ENCODE measurements around the gene DNAJB13. TPM values are rescaled to one million over a fixed set of nuclear protein-coding genes. Genes with fewer than 3 reads are reported as not detected.

DNAJB13 gene
- polyA plus RNA-seq, 1 of the 3 experiments (the other 2 are of a cell fraction), result 0.51 TPM

DNA sequence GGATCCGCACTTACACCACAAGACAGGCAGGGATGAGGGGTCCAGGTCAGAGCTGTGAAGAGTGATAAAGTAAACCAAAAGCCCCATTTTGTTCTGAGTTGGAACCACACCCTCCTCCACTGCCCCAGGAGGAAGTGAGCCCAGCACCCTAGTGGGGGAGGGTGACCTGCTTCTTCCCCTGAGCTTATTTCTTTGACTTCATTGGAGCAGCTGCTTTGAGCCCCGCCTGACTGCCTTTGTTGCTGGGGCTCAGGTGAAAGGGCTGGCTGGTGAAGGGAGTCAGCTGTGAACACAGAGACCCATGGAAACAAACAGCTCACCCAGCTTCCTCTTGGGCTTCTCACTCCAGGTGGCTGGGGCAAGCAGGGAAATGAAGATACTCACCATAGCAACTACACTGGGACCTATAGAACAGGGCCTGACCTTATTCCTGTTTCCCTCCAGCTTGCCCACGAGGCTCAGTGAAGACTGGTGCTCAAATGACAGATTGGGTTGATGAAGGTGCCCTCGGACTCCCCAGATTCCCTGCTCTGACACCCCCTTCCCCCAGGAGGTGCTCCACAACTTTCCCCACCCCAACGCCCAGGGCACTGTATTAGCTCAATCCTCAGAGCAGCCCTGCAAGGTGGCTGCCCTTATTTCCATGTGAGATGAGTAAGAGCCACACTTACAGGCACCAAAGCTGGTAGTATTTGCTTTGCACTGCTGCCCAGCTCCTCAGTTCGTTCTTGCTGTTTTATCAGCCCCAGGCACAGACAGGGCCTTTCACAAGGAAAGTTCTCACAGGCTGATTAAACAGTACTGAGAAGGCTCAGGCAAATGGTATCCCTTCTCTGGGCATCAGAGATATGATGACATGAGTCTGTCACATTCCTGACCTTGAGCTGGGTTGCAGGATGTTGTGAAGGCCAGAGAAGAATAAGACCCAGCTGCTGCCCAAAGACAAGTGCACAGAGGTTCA is 29.5 kb downstream of the DNAJB13 start:
- Histone ChIP-seq H3F3A (replicated peaks; ENCODE audit: insufficient read depth) (peaks cover 2% of the 10 kb centered on the region), H3K27me3 (ENCODE audit: insufficient read depth) (no peaks in the 10 kb centered on the region), H3K27ac (ENCODE audit: low read depth in 2 of 2, low read length in 1 of 2) (no peak overlapping the region), H3K4me3 (ENCODE audit: low read depth in 2 of 2, low read length in 1 of 2) (no peak overlapping the region), H3K79me2 (ENCODE audit: insufficient read depth) (peaks cover 8% of the 10 kb centered on the region; the same call in 1 of the 2 replicates), H3K4me2 (no peak overlapping the region), H4K20me1 (ENCODE audit: insufficient read depth) (no peaks in the 10 kb centered on the region), H2AFZ (ENCODE audit: low read depth) (no peak overlapping the region), H3K9me2 (no peaks in the 10 kb centered on the region), H3K9me3 (no peaks in the 10 kb centered on the region), H3K4me1 (ENCODE audit: control insufficient read depth in 1 of 2, insufficient read depth in 2 of 2, low read depth in 1 of 2, low read length in 1 of 2) (peaks cover 7 to 22% of the 10 kb centered on the region in 2 experiments; a peak in 2 of 4 replicates), H3K36me3 (replicated peaks in 1 of 2; ENCODE audit: control insufficient read depth in 1 of 2, insufficient read depth in 2 of 2, low read length in 1 of 2) (peaks cover 4 to 36% of the 10 kb centered on the region in 2 experiments), H3K9ac (no peak overlapping the region)
- no peak for TF ChIP-seq FOXJ3 (CRISPR knock-in tag; IDR thresholded peaks at IDR 0.05)
- TF ChIP-seq MXI1 (IDR thresholded peaks at IDR 0.05; ENCODE audit: low read depth, low read length), result no peak
- TF ChIP-seq, protein P1, sequence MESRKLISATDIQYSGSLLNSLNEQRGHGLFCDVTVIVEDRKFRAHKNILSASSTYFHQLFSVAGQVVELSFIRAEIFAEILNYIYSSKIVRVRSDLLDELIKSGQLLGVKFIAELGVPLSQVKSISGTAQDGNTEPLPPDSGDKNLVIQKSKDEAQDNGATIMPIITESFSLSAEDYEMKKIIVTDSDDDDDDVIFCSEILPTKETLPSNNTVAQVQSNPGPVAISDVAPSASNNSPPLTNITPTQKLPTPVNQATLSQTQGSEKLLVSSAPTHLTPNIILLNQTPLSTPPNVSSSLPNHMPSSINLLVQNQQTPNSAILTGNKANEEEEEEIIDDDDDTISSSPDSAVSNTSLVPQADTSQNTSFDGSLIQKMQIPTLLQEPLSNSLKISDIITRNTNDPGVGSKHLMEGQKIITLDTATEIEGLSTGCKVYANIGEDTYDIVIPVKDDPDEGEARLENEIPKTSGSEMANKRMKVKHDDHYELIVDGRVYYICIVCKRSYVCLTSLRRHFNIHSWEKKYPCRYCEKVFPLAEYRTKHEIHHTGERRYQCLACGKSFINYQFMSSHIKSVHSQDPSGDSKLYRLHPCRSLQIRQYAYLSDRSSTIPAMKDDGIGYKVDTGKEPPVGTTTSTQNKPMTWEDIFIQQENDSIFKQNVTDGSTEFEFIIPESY (IDR thresholded peaks at IDR 0.05; ENCODE audit: borderline replicate concordance, low read depth), result no peak
- no peak for TF ChIP-seq SIN3A (IDR thresholded peaks at IDR 0.05; ENCODE audit: borderline replicate concordance, low read depth, low read length)
- TF ChIP-seq NFIC (IDR thresholded peaks at IDR 0.05; ENCODE audit: borderline replicate concordance), result no peak
- no peak for TF ChIP-seq TEAD4 (IDR thresholded peaks at IDR 0.05; ENCODE audit: borderline replicate concordance, insufficient read depth)
- TF ChIP-seq GABPA (IDR thresholded peaks at IDR 0.05; ENCODE audit: low read depth), result no peak
- no peak for TF ChIP-seq YY1 (IDR thresholded peaks at IDR 0.05; ENCODE audit: low read depth)
- TF ChIP-seq, protein P2, sequence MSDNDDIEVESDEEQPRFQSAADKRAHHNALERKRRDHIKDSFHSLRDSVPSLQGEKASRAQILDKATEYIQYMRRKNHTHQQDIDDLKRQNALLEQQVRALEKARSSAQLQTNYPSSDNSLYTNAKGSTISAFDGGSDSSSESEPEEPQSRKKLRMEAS (IDR thresholded peaks at IDR 0.05; ENCODE audit: low read depth), result no peak
- no peak for TF ChIP-seq RCOR1 (IDR thresholded peaks at IDR 0.05; ENCODE audit: low read length)
- ChIA-PET POLR2A (interaction anchor here (3.1 kb wide), 1 partner anchor 9 kb away, joined by 15 read pairs; no protein-coding TSS in a partner anchor), CTCF (interaction anchor here (0.9 to 4.6 kb wide), 3 partner anchors 12 to 469 kb away, joined by 3 to 21 read pairs (median 4); no protein-coding TSS in a partner anchor)
- DNase-seq, result no peak
- WGBS (ENCODE audit: low lambda C conversion rate), result 93% methylated on average over 5 of the region's 6 CpGs

DNA sequence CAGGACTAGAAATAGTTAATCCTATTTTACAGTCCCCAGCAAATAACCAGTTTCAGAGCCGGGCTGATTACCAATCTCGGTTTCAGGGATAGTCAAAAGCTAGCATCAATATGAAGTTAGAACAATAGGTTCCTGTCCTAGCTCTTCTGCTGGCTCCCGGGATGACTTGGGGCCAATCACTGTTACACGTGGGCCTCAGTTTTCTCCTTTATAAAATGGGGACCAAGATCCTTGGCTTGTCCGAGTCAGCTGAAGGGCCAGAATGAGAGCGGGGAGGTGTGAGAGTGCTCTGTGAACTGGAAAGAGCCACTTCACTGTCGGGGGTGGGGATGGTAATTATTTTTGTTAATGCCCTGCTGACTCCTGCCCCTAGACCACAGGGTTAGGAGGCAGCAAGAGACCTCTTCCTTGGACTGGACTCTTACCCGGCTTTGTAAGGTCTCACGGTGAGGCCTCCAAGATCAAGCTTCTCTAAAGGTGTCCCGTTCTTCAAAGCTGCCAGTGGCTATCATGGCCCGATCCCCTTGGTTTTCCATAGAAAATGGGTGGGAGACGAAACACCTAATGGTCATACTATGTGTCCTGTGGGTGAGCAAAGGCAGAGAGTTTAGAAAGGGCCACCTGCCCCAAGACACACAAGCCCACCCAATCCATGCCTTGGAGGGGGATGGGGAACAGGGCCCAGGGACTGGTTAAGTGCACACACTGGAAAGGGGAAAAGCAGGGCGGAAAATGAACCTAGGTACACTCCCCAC is 30.4 kb downstream of the DNAJB13 start:
- ChIA-PET POLR2A (interaction anchor here (3.1 kb wide), 1 partner anchor 10 kb away, joined by 15 read pairs; no protein-coding TSS in a partner anchor), CTCF (interaction anchor here (1.0 to 4.6 kb wide), 3 partner anchors 15 to 37 kb away, joined by 3 to 21 read pairs (median 4); no protein-coding TSS in a partner anchor)
- Histone ChIP-seq H3K9ac (no peak overlapping the region), H4K20me1 (ENCODE audit: insufficient read depth) (no peaks in the 10 kb centered on the region), H3K9me2 (no peaks in the 10 kb centered on the region), H3K9me3 (no peaks in the 10 kb centered on the region), H3F3A (replicated peaks; ENCODE audit: insufficient read depth) (peaks cover 2% of the 10 kb centered on the region), H3K4me1 (ENCODE audit: control insufficient read depth in 1 of 2, insufficient read depth in 2 of 2, low read depth in 1 of 2, low read length in 1 of 2) (peaks cover 7 to 22% of the 10 kb centered on the region in 2 experiments; a peak in 2 of 4 replicates), H3K4me3 (ENCODE audit: low read depth in 2 of 2, low read length in 1 of 2) (peak overlapping the region; percentile 70 to 93; a peak in 3 of 4 replicates), H3K27ac (ENCODE audit: low read depth in 2 of 2, low read length in 1 of 2) (no peak overlapping the region), H3K27me3 (ENCODE audit: insufficient read depth) (no peaks in the 10 kb centered on the region), H3K36me3 (replicated peaks in 1 of 2; ENCODE audit: control insufficient read depth in 1 of 2, insufficient read depth in 2 of 2, low read length in 1 of 2) (peaks cover 4 to 33% of the 10 kb centered on the region in 2 experiments), H3K79me2 (ENCODE audit: insufficient read depth) (peaks cover 8% of the 10 kb centered on the region; the same call in 1 of the 2 replicates), H3K4me2 (peak overlapping the region; percentile 98; the same call in 1 of the 2 replicates), H2AFZ (ENCODE audit: low read depth) (no peak overlapping the region)
- no peak for DNase-seq
- 95% methylated on average over 12 of the region's 13 CpGs for WGBS (ENCODE audit: low lambda C conversion rate)
- TF ChIP-seq TEAD4 (IDR thresholded peaks at IDR 0.05; ENCODE audit: borderline replicate concordance, insufficient read depth), result no peak
- TF ChIP-seq CHD2 (IDR thresholded peaks at IDR 0.05; ENCODE audit: low read length, partially characterized antibody), result no peak
- TF ChIP-seq, protein P3, sequence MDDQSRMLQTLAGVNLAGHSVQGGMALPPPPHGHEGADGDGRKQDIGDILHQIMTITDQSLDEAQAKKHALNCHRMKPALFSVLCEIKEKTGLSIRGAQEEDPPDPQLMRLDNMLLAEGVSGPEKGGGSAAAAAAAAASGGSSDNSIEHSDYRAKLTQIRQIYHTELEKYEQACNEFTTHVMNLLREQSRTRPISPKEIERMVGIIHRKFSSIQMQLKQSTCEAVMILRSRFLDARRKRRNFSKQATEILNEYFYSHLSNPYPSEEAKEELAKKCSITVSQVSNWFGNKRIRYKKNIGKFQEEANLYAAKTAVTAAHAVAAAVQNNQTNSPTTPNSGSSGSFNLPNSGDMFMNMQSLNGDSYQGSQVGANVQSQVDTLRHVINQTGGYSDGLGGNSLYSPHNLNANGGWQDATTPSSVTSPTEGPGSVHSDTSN (IDR thresholded peaks at IDR 0.05), result no peak
- no peak for TF ChIP-seq ELF1 (IDR thresholded peaks at IDR 0.05)
- TF ChIP-seq, protein P4, sequence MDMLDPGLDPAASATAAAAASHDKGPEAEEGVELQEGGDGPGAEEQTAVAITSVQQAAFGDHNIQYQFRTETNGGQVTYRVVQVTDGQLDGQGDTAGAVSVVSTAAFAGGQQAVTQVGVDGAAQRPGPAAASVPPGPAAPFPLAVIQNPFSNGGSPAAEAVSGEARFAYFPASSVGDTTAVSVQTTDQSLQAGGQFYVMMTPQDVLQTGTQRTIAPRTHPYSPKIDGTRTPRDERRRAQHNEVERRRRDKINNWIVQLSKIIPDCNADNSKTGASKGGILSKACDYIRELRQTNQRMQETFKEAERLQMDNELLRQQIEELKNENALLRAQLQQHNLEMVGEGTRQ (IDR thresholded peaks at IDR 0.05; ENCODE audit: borderline replicate concordance, low read depth, low read length), result no peak
- TF ChIP-seq SMC3 (IDR thresholded peaks at IDR 0.05; ENCODE audit: low read depth, low read length), result no peak
- no peak for TF ChIP-seq RFX5 (IDR thresholded peaks at IDR 0.05; ENCODE audit: low read length)
- TF ChIP-seq NRF1 (IDR thresholded peaks at IDR 0.05; ENCODE audit: low read depth, low read length), result no peak
- TF ChIP-seq YY1 (IDR thresholded peaks at IDR 0.05; ENCODE audit: low read depth), result no peak
- TF ChIP-seq POLR2AphosphoS5 (IDR thresholded peaks at IDR 0.05; ENCODE audit: low read depth, low read length), result no peak
- no peak for TF ChIP-seq MEF2A (IDR thresholded peaks at IDR 0.05; ENCODE audit: borderline replicate concordance, low read depth)
- TF ChIP-seq, protein P5, sequence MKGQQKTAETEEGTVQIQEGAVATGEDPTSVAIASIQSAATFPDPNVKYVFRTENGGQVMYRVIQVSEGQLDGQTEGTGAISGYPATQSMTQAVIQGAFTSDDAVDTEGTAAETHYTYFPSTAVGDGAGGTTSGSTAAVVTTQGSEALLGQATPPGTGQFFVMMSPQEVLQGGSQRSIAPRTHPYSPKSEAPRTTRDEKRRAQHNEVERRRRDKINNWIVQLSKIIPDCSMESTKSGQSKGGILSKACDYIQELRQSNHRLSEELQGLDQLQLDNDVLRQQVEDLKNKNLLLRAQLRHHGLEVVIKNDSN (IDR thresholded peaks at IDR 0.05; ENCODE audit: borderline replicate concordance, low read depth), result no peak
